HCT116 (cell line): ENCODE measurements around the gene TEX19. TPM values are rescaled to one million over a fixed set of nuclear protein-coding genes. Genes with fewer than 3 reads are reported as not detected.

Experiments used
- ATAC-seq: fragments of 200-7000 bp; cut with Tn5 transposase; 2 replicates; pipeline ENCODE4 v1.9.1; 2020; ENCODE audit warnings: mild to moderate bottlenecking, moderate library complexity
- BruUV-seq: library from RNA; stranded (reverse); fragments of 400-500 nt; replicated peaks from 2 replicates; lab custom pipeline; 2021; lab: Mats Ljungman, UMichigan
- CTCF ChIA-PET: fragments of 300-600 bp; sonication (Branson Sonifier 250); formaldehyde crosslinking; loops from one replicate; lab custom pipeline; 2021; ENCODE audit warnings: antibody characterized with exemption; lab: Charles Lee
- POLR2A ChIA-PET: fragments of 300-600, 350-600 bp; sonication (Branson Sonifier 250); formaldehyde crosslinking; loops from one replicate; lab custom pipeline; 2021; ENCODE audit warnings: antibody characterized with exemption; lab: Charles Lee
- RAD21 ChIA-PET, 2 experiments: fragments of 300-600 bp; sonication (Branson Sonifier 250); formaldehyde crosslinking; loops; one replicate each; lab custom pipeline; 2023; ENCODE audit warnings: low total read pairs in 2 of 2; ENCODE audit not compliant: uncharacterized antibody in 2 of 2, unreplicated experiment in 2 of 2, low non-redundant PET in 1 of 2; lab: Charles Lee
- DNase-seq: peaks from one replicate; pipeline ENCODE4 v3.0.0-alpha.2; 2010; ENCODE audit warnings: low read depth, low spot score
- H2AFZ ChIP-seq: fragments of 200-600 bp; shearing (Covaris generic), sonication (generic); 2 replicates; pipeline ENCODE4 v1.6.1; 2017; ENCODE audit warnings: low read depth, mixed run types, mixed read lengths, antibody characterized with exemption, low read length; ENCODE audit not compliant: poor library complexity, severe bottlenecking
- H3K27ac ChIP-seq: 2 replicates; pipeline ENCODE4 v1.5.1; 2012; ENCODE audit warnings: low read depth, low read length
- H3K27me3 ChIP-seq: fragments of 200-600 bp; sonication (generic); 2 replicates; pipeline ENCODE4 v1.6.1; 2016; ENCODE audit warnings: mixed run types, low read length, mixed read lengths; ENCODE audit not compliant: insufficient read depth
- H3K36me3 ChIP-seq, 2 experiments: fragments of 200-500 bp in 1 of 2; fragments of 200-600 bp in 1 of 2; sonication (Bioruptor generic) in 1 of 2; sonication (generic) in 1 of 2; 2 replicates each; pipeline versions ENCODE4 v1.5.1 to v1.6.1; 2014 to 2016; ENCODE audit warnings: low read length in 2 of 2, inconsistent platforms in 1 of 2, mixed read lengths in 1 of 2, mixed run types in 1 of 2; ENCODE audit not compliant: insufficient read depth in 2 of 2, control insufficient read depth in 1 of 2
- H3K4me1 ChIP-seq, 2 experiments: fragments of 200-600 bp in 1 of 2; sonication (generic) in 1 of 2; 2 replicates each; pipeline versions ENCODE4 v1.5.1 to v1.6.1; 2012 to 2017; ENCODE audit warnings: low read length in 2 of 2, inconsistent platforms in 1 of 2, mild to moderate bottlenecking in 1 of 2, mixed read lengths in 1 of 2, mixed run types in 1 of 2, moderate library complexity in 1 of 2; ENCODE audit not compliant: insufficient read depth in 2 of 2, control insufficient read depth in 1 of 2
- H3K4me2 ChIP-seq: fragments of 200-600 bp; sonication (generic); 2 replicates; pipeline ENCODE4 v1.6.1; 2017; ENCODE audit warnings: mixed run types, low read length, mixed read lengths
- H3K4me3 ChIP-seq, 2 experiments: fragments of 200-600 bp in 1 of 2; sonication (generic) in 1 of 2; replicated peaks in 1 of 2; 2 replicates each; pipeline ENCODE4 v1.5.1; 2011 to 2016; ENCODE audit warnings: low read length in 2 of 2, control low read depth in 1 of 2, low read depth in 1 of 2, mild to moderate bottlenecking in 1 of 2, mixed read lengths in 1 of 2, mixed run types in 1 of 2
- H3K79me2 ChIP-seq: fragments of 200-600 bp; sonication (generic); 2 replicates; pipeline ENCODE4 v1.6.1; 2017; ENCODE audit warnings: mild to moderate bottlenecking, mixed run types, low read length, moderate library complexity, mixed read lengths; ENCODE audit not compliant: insufficient read depth
- H3K9ac ChIP-seq: fragments of 200-600 bp; sonication (generic); 2 replicates; pipeline ENCODE4 v1.6.1; 2016; ENCODE audit warnings: low read length, mixed read lengths
- H3K9me2 ChIP-seq: fragments of 200-600 bp; sonication (generic), shearing (Covaris generic); 2 replicates; pipeline ENCODE4 v1.6.1; 2017; ENCODE audit warnings: mixed run types, mild to moderate bottlenecking, moderate library complexity; ENCODE audit not compliant: insufficient read depth
- H3K9me3 ChIP-seq, 2 experiments: fragments of 200-500 bp in 1 of 2; fragments of 200-600 bp in 1 of 2; sonication (Bioruptor generic) in 1 of 2; sonication (generic) in 1 of 2; 2 replicates each; pipeline ENCODE4 v1.6.1; 2014 to 2017; ENCODE audit warnings: low read length in 2 of 2, mixed read lengths in 2 of 2, inconsistent platforms in 1 of 2, low read depth in 1 of 2, mild to moderate bottlenecking in 1 of 2, mixed run types in 1 of 2, moderate library complexity in 1 of 2; ENCODE audit not compliant: control insufficient read depth in 1 of 2, insufficient read depth in 1 of 2
- H4K20me1 ChIP-seq: fragments of 200-600 bp; sonication (generic), shearing (Covaris generic); 2 replicates; pipeline ENCODE4 v1.6.1; 2017; ENCODE audit warnings: mixed run types, mild to moderate bottlenecking, moderate library complexity; ENCODE audit not compliant: insufficient read depth
- CBX3 ChIP-seq: IDR thresholded peaks from 2 replicates; pipeline ENCODE4 v1.6.1; 2012; ENCODE audit warnings: low read depth
- CEBPB ChIP-seq: IDR thresholded peaks from 2 replicates; pipeline ENCODE4 v1.6.1; 2012; ENCODE audit warnings: low read depth
- EGR1 ChIP-seq: IDR thresholded peaks from 2 replicates; pipeline ENCODE4 v1.6.1; 2012; ENCODE audit warnings: low read depth
- ELF1 ChIP-seq: IDR thresholded peaks from 2 replicates; pipeline ENCODE4 v1.6.1; 2012; ENCODE audit warnings: low read depth, borderline replicate concordance
- EZH2 ChIP-seq: fragments of 200-600 bp; sonication (generic); IDR thresholded peaks from 2 replicates; pipeline ENCODE4 v1.6.1; 2017; ENCODE audit warnings: antibody characterized with exemption, mixed run types
- EZH2phosphoT487 ChIP-seq: fragments of 200-600 bp; IDR thresholded peaks from 2 replicates; pipeline ENCODE4 v1.6.1; 2018; ENCODE audit warnings: antibody characterized with exemption, borderline replicate concordance
- FOSL1 ChIP-seq: IDR thresholded peaks from 2 replicates; pipeline ENCODE4 v1.6.1; 2012; ENCODE audit warnings: low read depth
- JUND ChIP-seq: IDR thresholded peaks from 2 replicates; pipeline ENCODE4 v1.6.1; 2012
- POLR2AphosphoS5 ChIP-seq: IDR thresholded peaks from 2 replicates; pipeline ENCODE4 v1.6.1; 2011; ENCODE audit warnings: mild to moderate bottlenecking, low read depth, low read length, moderate library complexity
- RAD21 ChIP-seq: IDR thresholded peaks from 2 replicates; pipeline ENCODE4 v1.6.1; 2012; ENCODE audit warnings: low read depth, mild to moderate bottlenecking
- SIN3A ChIP-seq: IDR thresholded peaks from 2 replicates; pipeline ENCODE4 v1.6.1; 2012; ENCODE audit warnings: low read depth
- SP1 ChIP-seq: IDR thresholded peaks from 2 replicates; pipeline ENCODE4 v1.6.1; 2012; ENCODE audit warnings: low read depth
- SRF ChIP-seq: IDR thresholded peaks from 2 replicates; pipeline ENCODE4 v1.6.1; 2012; ENCODE audit warnings: low read depth
- YY1 ChIP-seq: IDR thresholded peaks from 2 replicates; pipeline ENCODE4 v1.6.1; 2011; ENCODE audit warnings: low read length, low read depth, moderate library complexity, mild to moderate bottlenecking; ENCODE audit not compliant: insufficient replicate concordance; ENCODE audit errors: extremely low read depth
- ZFX ChIP-seq: fragments of 450-650 bp; IDR thresholded peaks from 2 replicates; pipeline ENCODE4 v1.6.1; 2017
- intact Hi-C: fragments of 100-400 bp; cut with micrococcal nuclease; formaldehyde crosslinking; loops from 2 replicates; pipeline ENCODE4 v1.10.0; 2022
- total RNA-seq: library from RNA; stranded (reverse); gene quantifications from one replicate; pipeline ENCODE4 v1.2.1, GENCODE V29; 2021; ENCODE audit not compliant: unreplicated experiment
- TF ChIP-seq, protein P1 (sequence below): IDR thresholded peaks from 2 replicates; pipeline ENCODE4 v1.6.1; 2011; ENCODE audit warnings: mild to moderate bottlenecking, low read length, moderate library complexity; ENCODE audit not compliant: insufficient replicate concordance; ENCODE audit errors: extremely low read depth
- TF ChIP-seq, protein P2 (sequence below): IDR thresholded peaks from 2 replicates; pipeline ENCODE4 v1.6.1; 2012; ENCODE audit warnings: low read depth
- TF ChIP-seq, protein P3 (sequence below): IDR thresholded peaks from 2 replicates; pipeline ENCODE4 v1.6.1; 2012

TEX19 gene
- total RNA-seq, 1 experiment from 2014 or later, result 2.1 TPM

DNA sequence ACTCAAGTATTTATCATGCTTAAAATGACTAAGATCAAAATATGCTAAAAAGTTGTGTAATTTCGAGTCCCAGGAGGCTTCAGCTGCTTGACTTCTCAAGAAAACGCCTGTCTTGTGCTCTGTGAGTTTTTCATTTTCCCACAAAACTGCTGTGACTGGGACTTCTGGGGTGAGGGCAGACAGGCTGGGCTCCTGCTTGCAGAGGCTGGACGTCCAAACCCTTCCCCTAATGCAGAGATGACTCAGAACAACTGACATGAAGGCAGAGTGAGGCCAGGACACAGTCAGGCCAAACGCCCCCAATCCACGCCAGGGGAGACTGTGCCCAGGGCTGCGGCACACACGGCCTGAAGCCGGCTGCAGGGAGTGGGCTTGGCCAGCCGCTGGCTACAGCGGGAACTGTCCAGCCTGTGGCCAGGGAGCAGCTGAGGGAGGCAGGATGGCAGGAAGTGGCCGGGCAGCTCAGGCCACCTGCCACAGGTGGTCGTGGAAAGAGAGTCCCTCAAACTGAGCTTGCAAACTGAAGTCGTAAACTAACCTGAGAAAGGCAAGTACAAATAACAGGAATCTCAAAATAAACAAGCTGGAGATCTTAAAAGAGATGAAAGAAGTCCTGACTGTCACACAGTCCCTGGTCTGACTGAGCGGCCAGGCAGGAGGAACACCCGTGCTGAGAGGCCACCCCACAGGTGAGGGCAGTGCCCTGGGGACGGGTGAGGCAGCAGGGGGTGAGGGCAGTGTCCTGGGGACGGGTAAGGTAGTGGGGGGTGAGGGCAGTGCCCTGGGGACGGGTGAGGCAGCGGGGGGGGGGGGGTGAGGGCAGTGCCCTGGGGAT is 37.8 kb downstream of the TEX19 start (continued):
- TF ChIP-seq, protein P1, sequence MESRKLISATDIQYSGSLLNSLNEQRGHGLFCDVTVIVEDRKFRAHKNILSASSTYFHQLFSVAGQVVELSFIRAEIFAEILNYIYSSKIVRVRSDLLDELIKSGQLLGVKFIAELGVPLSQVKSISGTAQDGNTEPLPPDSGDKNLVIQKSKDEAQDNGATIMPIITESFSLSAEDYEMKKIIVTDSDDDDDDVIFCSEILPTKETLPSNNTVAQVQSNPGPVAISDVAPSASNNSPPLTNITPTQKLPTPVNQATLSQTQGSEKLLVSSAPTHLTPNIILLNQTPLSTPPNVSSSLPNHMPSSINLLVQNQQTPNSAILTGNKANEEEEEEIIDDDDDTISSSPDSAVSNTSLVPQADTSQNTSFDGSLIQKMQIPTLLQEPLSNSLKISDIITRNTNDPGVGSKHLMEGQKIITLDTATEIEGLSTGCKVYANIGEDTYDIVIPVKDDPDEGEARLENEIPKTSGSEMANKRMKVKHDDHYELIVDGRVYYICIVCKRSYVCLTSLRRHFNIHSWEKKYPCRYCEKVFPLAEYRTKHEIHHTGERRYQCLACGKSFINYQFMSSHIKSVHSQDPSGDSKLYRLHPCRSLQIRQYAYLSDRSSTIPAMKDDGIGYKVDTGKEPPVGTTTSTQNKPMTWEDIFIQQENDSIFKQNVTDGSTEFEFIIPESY, result no peak
- no peak for TF ChIP-seq ELF1
- TF ChIP-seq POLR2AphosphoS5, result no peak
- no peak for TF ChIP-seq SP1
- TF ChIP-seq CBX3, result no peak
- no peak for TF ChIP-seq SRF
- TF ChIP-seq CEBPB, result no peak
- TF ChIP-seq, all 23 proteins: peak for 0

DNA sequence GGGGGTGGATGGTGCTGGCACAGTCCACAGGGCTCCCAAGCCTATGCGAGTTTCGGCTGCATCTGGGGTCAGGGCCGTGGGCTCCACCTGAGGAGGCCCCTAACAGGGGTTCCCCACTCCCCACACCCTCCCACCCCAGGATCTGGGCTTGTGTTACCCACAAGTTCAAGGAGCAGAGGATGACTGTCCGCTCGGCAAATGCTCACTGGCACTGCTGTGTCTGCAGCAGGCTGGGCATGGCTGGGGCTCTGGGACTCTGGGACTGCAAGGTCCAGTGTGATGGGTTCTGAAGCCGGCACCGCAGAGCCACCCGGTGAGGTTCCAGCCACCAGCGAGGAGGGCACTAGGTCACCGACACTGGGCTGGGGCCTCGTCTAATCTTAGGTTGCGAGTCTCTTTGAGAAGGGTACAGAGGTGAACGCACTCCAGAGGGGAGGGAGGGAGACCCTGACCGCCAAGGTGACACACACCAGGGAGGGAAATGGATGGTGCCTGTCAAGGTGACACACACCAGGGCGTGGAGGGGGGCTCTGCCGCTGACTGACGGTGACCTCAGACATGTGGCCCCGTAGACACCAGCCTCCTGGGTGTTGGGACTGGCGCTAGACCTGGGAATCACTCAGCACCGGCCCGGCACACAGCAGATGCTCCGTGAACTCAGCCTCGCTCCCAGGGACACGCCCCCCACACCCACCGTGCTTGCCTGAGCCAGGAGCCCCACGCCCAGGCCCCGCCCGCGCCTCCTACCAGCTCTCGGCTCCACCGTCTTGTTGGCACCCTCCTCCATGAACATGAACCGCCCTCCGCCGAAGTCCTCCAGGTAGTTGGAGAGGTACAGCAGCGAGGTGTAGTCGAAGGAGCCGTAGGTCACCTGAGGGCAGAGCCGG is 38.6 kb downstream of the TEX19 start:
- H4K20me1 ChIP-seq, result no peaks in the 10 kb centered on the region
- no peak overlapping the region for H3K4me3 ChIP-seq
- ChIA-PET POLR2A (no interaction called here), RAD21 (no interaction called here), CTCF (no interaction called here)
- H3K27ac ChIP-seq, result no peak overlapping the region
- H3K27me3 ChIP-seq, result no peaks in the 10 kb centered on the region
- DNase-seq (no peak), ATAC-seq (no peak)
- H3K79me2 ChIP-seq, result no peaks in the 10 kb centered on the region
- H2AFZ ChIP-seq, result no peak overlapping the region
- H3K9ac ChIP-seq, result no peak overlapping the region
- intact Hi-C loops, result no loop called here
- H3K9me2 ChIP-seq, result no peaks in the 10 kb centered on the region
- BruUV-seq, result no TSS peak
- no peaks in the 10 kb centered on the region for H3K9me3 ChIP-seq
- no peaks in the 10 kb centered on the region; a peak in 1 of 4 replicates for H3K36me3 ChIP-seq
- H3K4me1 ChIP-seq, result peaks cover 0 to 9% of the 10 kb centered on the region in 2 experiments; a peak in 2 of 4 replicates
- no peak overlapping the region for H3K4me2 ChIP-seq
- no peak for TF ChIP-seq ELF1
- TF ChIP-seq, protein P2, sequence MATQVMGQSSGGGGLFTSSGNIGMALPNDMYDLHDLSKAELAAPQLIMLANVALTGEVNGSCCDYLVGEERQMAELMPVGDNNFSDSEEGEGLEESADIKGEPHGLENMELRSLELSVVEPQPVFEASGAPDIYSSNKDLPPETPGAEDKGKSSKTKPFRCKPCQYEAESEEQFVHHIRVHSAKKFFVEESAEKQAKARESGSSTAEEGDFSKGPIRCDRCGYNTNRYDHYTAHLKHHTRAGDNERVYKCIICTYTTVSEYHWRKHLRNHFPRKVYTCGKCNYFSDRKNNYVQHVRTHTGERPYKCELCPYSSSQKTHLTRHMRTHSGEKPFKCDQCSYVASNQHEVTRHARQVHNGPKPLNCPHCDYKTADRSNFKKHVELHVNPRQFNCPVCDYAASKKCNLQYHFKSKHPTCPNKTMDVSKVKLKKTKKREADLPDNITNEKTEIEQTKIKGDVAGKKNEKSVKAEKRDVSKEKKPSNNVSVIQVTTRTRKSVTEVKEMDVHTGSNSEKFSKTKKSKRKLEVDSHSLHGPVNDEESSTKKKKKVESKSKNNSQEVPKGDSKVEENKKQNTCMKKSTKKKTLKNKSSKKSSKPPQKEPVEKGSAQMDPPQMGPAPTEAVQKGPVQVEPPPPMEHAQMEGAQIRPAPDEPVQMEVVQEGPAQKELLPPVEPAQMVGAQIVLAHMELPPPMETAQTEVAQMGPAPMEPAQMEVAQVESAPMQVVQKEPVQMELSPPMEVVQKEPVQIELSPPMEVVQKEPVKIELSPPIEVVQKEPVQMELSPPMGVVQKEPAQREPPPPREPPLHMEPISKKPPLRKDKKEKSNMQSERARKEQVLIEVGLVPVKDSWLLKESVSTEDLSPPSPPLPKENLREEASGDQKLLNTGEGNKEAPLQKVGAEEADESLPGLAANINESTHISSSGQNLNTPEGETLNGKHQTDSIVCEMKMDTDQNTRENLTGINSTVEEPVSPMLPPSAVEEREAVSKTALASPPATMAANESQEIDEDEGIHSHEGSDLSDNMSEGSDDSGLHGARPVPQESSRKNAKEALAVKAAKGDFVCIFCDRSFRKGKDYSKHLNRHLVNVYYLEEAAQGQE, result no peak
- TF ChIP-seq JUND, result no peak
- no peak for TF ChIP-seq SIN3A
- TF ChIP-seq EGR1, result no peak
- no peak for TF ChIP-seq FOSL1
- no peak for TF ChIP-seq EZH2
- TF ChIP-seq RAD21, result no peak
- TF ChIP-seq YY1, result no peak
- TF ChIP-seq, protein P3, sequence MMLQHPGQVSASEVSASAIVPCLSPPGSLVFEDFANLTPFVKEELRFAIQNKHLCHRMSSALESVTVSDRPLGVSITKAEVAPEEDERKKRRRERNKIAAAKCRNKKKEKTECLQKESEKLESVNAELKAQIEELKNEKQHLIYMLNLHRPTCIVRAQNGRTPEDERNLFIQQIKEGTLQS, result no peak
- TF ChIP-seq ZFX, result no peak
- TF ChIP-seq EZH2phosphoT487, result no peak
- no peak for TF ChIP-seq CBX3
